COLO829 (cell line): ENCODE measurements around the gene CPT1C.

Experiments
- DNase-seq: peaks from one replicate; pipeline ENCODE4 v3.0.0; 2012; ENCODE audit warnings: low spot score

Gene CPT1C

DNA sequence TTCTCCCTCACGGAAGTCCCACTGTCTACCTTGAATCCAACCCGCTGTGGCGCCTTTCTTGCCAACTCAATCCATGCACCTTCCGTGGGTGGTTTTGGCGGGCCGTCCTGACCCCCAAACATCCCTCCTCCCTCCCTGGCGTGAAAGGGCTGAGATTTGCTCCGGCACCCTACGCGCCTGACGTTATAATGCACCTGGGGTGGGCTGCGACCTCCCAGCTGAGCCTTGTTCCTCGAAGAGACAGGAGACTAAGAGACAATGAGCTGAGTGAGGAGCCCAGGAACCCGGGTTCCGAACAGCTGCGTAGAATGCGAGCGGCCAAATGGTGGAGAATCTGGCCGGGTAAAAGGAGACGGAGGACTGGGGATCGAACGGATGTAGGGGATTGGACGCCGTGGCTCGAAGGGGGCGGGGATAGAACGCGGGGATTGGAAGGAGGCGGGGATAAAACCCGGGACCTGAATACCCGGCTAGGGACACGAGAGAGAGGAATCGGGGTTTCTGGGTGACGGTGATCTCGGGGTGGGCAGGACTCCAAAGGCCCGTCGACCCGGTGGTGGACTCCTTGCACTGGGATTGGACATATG is at the start of gene CPT1C:
Gene CPT1C (plus strand): TSS at position 461 of the 587 bp plus-strand sequence. CDS start 1,137 bp downstream, outside the sequence.
- no peak for DNase-seq

DNA sequence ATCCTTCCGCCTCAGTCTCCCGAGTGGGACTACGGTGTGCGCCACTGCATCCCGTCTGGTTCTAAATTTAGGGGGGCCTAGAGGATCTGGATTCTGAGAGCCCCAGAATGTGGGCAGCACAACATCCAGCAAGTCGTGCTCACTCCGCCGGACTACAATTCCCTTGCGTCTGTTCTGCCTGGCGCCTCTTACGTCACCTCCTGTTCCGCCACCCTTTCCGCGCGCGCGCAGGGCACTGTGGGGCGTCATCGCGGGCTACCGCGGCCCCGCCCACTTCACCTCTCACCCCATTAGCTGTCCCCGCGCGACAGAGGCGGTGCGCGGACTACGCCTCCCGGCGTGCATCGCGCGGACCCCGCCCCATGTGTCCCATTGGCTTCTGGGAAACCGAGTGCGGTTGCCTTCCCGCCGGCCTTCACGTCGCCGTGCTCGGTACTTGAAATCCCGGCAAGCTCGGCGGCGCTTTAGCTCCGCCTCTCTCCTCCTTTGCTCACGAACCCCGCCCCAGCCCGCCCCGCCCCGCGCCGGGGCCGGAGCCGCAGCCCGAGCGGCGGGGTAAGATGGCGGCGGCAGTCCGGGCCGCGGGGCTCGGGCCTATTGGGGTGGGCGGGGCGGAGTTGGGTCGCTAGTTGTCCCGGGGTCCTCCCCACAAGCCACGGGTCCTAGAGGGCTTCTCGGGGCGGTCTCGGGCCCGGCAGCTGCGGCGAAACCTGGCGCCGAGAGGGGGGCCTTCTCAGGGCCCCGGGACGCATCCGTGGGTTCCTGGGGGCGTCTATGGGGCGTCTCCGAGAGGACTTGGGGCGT is 49.0 kb upstream of the CPT1C start, which contains the start of gene SCAF1:
Gene SCAF1 (plus strand): TSS at position 522 of the 804 bp plus-strand sequence. CDS start 2,818 bp downstream, outside the sequence.
- peak; percentile 96 for DNase-seq

DNA sequence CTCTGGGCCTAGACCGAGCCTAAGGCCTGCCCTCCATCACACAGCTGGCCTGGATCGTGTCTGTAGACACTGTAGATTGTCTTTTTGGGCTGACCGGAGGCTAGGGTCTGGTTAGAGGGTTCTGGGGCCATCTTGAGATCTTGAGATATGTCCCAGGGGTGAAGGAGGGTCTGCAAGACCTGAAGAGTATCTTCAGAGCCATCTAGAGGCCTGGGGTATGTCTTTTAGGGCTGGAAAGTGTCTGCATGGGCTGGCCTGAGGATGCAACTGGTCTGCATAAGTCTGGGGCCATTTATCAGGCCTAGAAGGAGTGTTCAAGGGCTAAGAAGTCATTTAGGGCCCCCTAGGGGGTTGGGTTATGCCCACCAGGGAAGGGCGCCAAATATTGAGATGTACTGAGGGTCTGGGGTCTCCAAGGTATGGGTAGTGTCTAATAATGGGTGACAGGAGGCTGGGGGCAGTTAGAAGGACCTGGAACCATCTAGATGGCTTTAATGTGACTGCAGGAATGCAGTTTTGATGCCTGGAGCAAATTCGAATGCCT is 48.4 kb upstream of the CPT1C start:
- DNase-seq, result no peak

DNA sequence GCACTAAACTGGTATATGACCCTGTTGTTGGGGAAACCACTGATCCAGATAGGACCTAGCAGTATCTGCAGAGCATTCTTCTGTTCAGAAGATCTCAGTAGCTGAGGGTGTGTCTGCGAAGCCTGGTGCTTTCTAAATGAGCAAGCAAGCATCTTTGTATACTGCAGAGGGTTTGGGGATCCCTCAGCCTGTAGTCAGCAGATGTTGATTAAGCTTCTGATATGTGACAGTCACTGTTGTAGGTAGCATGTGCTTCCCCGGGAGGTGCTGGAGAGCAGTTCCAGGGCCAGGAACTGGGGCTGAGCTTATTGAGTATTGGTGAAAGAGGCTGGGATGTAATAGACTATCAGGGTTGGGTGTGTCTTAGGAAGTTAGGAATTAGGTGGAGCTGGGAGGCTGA is 47.5 kb upstream of the CPT1C start:
- DNase-seq, result no peak

DNA sequence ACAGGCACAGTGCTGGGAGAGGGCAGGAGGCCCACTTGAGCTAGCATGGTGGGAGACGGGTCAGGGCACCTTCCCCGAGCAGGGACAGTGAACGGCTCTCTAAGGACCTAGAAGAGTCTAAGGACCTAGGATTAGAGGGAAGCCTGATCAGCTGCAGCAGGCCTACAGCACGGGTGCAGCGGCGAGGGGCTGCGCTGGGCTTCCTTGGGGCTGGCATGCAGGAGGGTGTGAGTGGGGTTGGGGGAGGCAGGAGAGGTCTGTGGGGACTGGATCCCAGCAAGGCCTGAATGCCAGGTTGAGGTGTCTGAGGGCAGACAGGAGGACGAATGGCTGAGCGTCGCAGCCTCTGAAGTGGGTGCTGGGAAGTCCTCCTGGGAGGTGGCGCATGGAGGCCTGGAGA is 45.3 kb upstream of the CPT1C start:
- DNase-seq, result no peak

DNA sequence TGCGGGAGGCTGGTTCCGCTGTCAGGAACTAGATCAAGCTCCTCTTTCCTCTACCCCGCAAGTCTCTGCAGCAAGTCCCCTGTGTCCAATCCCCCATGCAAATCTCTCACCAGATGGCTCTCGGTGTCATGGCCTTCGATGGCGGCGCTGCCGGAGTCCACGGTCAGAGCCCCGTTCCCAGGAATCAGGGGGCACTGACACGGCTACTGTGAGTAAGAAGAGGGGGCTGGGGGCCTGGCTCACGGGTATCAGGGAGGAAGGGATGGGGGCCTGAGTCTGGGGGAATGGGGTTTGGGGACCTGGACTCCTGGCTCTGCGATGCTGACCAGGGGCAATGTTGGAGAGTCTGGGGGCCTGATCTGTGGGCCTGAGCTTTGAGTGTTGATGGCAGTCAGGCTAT is 44.9 kb upstream of the CPT1C start:
- DNase-seq, result no peak

DNA sequence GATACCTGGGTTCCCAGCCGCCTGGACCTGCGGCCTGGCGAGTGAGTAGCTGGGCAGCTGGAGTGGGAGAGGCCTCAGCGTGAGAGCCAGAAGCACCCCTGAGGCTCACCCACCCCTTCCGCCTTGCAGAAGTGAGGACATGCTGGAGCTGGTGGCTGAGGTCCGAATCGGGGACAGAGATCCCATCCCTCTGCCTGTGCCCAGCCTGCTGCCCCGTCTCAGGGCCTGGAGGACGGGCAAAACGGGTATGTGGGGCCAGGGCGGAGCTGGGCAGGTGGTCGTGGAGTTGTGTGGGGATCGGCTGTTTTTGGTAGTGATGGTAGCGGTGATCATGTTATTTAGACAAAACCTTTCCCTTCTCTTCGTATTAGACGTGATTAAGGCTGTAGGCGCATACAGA is 44.3 kb upstream of the CPT1C start:
- DNase-seq, result no peak

DNA sequence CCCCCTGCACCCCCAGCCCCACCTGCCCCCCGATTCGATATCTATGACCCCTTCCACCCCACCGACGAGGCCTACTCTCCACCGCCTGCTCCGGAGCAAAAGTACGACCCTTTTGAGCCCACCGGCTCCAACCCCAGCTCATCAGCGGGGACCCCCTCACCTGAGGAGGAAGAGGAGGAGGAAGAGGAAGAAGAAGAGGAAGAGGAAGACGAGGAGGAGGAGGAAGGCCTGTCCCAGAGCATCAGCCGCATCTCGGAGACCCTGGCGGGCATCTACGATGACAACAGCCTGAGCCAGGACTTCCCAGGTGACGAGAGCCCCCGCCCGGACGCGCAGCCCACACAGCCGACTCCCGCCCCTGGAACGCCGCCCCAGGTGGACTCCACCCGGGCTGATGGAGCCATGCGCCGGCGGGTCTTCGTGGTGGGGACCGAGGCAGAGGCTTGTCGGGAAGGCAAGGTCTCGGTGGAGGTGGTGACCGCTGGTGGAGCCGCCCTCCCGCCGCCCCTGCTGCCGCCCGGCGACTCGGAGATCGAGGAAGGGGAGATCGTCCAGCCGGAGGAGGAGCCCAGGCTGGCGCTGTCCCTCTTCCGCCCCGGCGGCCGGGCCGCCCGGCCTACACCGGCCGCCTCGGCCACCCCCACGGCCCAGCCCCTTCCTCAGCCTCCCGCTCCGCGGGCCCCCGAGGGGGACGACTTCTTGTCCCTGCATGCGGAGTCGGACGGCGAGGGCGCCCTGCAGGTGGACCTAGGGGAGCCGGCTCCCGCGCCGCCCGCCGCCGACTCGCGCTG is 39.7 kb upstream of the CPT1C start:
- DNase-seq, result no peak

DNA sequence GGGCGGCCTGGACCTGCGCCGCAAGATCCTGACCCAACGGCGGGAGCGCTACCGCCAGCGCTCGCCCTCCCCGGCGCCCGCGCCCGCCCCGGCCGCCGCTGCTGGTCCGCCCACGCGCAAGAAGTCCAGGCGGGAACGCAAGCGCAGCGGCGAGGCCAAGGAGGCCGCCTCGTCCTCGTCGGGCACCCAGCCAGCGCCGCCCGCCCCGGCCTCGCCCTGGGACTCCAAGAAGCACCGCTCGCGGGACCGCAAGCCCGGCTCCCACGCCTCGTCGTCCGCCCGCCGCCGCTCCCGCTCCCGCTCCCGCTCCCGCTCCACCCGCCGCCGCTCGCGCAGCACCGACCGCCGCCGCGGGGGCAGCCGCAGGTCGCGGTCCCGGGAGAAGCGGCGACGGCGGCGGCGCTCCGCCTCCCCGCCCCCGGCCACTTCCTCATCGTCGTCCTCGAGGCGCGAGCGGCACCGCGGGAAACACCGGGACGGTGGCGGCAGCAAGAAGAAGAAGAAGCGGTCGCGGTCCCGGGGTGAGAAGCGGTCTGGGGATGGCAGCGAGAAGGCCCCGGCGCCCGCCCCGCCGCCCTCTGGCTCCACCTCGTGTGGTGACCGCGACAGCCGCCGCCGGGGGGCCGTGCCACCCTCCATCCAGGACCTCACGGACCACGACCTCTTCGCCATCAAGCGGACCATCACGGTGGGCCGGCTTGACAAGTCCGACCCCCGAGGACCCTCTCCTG is 38.9 kb upstream of the CPT1C start:
- no peak for DNase-seq

DNA sequence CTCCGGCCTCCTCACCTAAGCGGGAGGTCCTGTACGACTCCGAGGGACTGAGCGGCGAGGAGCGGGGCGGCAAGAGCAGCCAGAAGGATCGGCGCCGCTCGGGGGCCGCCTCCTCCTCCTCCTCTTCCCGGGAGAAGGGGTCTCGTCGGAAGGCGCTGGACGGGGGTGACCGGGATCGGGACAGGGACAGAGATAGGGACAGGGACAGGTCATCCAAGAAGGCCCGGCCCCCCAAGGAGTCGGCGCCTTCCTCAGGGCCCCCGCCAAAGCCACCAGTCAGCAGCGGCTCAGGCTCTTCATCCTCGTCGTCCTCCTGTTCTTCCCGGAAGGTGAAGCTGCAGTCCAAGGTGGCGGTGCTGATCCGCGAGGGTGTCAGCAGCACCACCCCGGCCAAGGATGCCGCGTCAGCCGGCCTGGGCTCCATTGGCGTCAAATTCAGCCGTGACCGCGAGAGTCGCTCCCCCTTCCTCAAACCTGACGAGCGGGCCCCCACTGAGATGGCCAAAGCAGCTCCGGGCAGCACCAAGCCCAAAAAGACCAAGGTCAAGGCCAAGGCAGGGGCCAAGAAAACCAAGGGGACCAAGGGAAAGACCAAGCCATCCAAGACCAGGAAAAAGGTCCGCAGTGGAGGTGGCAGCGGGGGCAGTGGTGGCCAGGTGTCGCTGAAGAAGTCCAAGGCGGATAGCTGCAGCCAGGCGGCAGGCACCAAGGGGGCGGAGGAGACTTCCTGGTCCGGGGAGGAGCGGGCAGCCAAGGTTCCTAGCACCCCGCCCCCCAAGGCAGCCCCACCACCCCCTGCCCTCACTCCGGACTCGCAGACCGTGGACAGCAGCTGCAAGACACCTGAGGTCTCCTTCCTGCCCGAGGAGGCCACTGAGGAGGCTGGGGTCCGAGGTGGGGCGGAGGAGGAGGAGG is 38.1 kb upstream of the CPT1C start:
- no peak for DNase-seq

DNA sequence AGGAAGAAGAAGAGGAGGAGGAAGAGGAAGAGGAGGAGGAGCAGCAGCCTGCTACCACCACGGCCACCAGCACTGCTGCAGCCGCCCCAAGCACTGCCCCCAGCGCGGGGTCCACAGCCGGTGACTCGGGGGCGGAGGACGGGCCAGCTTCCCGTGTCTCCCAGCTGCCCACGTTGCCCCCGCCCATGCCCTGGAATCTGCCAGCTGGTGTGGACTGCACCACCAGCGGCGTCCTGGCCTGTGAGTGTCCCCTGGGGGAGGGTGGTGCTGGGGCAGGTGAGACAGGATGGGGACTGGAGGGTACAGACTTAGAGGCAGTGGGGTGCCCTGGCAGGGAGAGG is 37.5 kb upstream of the CPT1C start:
- no peak for DNase-seq

DNA sequence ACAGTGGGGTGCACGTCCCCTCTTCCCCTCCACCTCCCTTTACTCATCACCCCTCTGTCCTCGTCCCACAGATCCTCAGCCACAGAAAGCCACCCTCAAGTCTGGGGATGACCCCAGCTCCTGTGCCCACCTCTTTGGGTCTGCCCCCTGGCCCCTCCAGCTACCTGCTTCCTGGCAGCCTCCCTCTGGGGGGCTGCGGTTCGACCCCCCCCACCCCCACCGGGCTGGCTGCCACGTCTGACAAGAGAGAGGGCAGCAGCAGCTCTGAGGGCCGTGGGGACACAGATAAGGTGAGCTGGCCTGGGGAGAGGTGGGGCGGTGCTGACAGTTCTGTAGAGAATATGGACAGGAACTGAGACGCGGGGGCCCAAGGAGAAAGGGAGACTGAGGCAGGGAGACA is 36.3 kb upstream of the CPT1C start:
- DNase-seq, result no peak

DNA sequence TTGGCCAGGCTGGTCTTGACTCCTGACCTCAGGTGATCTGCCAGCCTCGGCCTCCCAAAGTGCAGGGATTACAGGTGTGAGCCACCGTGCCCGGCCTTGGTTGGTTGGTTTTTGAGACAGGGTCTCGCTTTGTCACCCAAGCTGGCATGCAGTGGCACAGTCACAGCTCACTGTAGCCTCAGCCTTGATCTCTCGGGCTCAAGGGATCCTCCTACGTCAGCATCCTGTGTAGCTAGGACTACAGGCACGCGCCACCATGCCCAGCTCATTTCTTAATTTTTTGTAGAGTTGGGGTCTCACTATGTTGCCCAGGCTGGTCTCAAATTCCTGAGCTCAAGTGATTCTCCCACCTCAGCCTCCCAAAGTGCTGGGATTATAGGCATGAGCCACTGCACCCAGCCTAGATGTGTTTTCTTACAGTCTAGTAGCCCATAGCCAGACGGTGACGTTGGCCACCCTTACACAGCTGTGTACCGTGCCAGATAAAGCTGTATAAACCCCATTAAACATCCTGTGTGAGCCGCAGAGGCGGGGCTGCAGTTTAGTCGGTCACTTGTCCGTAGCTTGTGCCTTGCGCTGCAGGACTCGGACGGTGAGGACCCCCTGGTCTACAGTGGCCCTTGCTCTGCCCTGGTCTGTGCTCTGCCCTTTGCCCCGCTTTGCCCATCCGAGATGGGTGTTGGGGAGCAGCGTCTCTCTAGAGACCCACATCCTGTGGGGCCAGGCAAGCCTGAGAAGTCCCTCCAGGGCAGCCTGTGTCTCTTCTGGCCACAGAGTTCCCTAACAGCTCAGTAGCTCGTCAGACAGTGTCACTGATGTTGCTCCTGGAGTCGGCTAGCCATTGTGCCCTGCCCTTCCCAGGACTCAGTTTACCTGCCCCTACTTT is 35.1 kb upstream of the CPT1C start:
- DNase-seq, result no peak

DNA sequence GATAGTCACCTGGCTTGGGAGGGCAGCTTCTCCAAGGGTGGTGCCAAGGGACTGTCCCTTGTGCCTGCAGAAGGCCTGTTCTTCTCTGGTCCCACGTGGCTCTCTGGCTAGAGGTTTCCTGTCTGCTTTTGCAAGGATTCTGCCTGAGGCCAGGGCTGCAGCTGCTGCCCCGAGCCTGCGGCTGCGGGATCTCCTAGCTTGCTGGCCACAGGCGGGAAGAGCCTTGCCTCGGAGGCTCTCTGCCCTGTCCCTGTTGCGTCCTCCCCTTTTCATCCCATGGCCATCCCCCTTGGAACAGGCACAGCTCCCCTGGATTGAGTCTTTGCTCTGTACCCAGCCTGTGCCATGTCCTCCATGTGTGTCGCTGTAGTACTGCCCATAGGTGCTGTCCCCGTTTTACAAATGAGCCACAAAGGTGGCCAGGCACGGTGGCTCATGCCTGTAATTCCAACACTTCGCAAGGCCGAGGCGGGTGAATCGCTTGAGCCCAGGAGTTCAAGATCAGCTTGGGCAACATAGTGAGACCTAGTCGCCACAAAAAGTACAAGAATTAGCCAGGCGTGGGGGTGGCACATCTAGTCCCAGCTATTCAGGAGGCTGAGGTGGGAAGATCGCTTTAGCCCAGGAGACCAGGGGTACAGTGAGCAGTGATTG is 34.3 kb upstream of the CPT1C start:
- no peak for DNase-seq

DNA sequence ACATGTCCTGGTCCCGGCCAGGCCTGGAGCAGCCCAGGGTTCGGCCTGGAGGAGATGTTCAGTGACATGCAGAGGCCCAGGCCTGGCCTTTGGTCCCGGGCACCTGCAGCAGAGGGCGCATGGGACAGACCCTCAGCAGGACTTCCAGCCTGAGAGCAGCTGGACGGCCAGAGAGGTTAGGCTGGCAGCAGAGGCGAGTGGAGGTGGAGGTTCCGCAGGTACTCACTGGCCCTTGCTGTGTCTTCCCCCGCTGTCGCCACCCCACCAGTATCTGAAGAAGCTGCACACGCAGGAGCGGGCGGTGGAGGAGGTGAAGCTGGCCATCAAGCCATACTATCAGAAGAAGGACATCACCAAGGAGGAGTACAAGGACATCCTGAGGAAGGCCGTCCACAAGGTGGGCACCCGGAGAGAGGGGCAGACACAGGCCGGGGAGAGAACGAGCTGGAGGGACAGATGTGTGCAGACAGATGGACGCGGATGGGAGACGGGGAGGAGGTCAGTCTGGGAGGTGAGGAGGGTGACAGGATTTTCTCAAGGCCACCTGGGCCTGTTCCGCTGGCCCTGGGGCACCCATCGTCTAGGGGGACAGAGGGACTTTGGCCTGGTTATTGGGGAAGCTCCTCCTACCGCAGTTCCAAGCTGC is 33.3 kb upstream of the CPT1C start:
- DNase-seq, result no peak

DNA sequence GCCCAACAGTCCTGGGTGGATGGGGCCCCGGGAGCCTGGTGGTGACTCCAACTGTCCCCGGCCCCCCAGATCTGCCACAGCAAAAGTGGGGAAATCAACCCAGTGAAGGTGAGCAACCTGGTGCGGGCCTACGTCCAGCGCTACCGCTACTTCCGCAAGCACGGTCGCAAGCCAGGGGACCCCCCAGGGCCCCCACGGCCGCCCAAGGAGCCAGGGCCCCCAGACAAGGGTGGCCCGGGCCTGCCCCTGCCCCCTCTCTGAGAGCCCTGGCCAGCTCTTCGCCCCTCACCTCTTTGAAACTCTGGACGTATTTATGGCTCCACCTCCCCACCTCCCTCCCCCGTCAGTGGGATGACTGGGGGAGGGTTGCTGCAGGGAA is 32.8 kb upstream of the CPT1C start:
- no peak for DNase-seq

DNA sequence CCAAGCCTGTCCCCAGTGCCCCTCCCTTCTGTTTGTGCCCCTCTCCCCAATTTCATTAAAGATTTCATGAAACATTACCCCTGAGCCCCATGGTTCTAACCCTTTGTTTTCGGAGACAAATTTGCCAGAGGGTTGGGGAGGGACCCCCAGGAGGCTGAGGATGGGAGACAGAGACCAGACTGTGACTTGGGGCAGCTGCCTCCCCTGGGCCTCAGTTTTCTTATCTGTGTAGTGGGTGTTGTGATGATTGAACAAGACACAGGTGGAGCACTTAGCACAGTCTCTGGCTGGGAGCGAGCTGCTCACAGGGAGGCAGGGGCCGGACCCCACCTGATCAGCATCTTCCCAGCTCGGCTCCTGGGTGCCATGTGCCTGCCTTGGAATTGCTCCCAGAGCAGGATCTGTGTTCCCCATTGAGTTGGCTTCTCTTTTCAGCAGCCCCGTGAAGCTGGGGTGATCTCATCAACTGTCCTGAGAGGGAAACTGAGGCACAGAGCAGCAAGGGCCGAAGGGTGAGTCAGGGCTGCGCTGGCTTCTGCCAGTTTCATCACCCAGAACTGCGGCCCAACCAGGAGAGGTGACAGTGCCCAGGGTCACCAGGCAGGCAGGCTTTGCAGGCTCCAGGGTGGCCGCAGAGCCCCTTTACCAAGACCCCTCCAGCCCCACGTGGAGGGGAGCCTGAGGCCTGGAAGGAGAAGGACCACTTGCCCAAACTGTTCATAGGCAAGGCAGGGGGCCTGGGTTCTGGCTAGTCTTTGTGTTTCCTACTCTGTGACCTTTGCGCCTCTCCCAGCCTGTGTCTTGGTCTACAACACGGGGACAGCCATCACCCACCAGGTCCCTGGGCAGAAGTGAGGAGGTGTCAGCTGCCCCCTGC is 32.1 kb upstream of the CPT1C start:
- no peak for DNase-seq
